GM20000 (cell line): ENCODE measurements around the gene GIPC3.
"Not testable (repeated sequence)": the region's sequence is repeated elsewhere in the genome, so short reads cannot be mapped to it uniquely, and the experiment has no call there.

Source experiments
- DNase-seq: peaks from one replicate; pipeline ENCODE4 v3.0.0; 2012; ENCODE audit warnings: low spot score
- CTCF ChIP-seq: IDR thresholded peaks from 2 replicates; pipeline ENCODE4 v1.5.1; 2012; ENCODE audit warnings: mild to moderate bottlenecking, control low read depth; ENCODE audit errors: extremely low read depth, missing control alignments

Gene GIPC3

GRCh38 chr19:3575260-3575741 is 10.0 kb upstream of the GIPC3 start:
- no peak for DNase-seq
- peak; percentile 47 for TF ChIP-seq CTCF

- DNase-seq: peak; percentile 28
These were observed 9.2 kb upstream of the GIPC3 start for GRCh38 chr19:3575949-3576673.

GRCh38 chr19:3576696-3577443 is 8.4 kb upstream of the GIPC3 start:
- no peak for TF ChIP-seq CTCF
- peak; percentile 44 for DNase-seq

More at GRCh38 chr19:3575949-3576673, 9.2 kb upstream of the GIPC3 start:
- TF ChIP-seq CTCF: no peak

- TF ChIP-seq CTCF: no peak
- peak; percentile 14 for DNase-seq
These were observed 7.4 kb upstream of the GIPC3 start for GRCh38 chr19:3577723-3578344.

GRCh38 chr19:3578390-3578789 is 6.9 kb upstream of the GIPC3 start:
- DNase-seq: no peak
- no peak for TF ChIP-seq CTCF

GRCh38 chr19:3580156-3580934 is 4.9 kb upstream of the GIPC3 start:
- no peak for TF ChIP-seq CTCF
- DNase-seq: no peak

GRCh38 chr19:3581792-3582191 is 3.5 kb upstream of the GIPC3 start:
- not testable (repeated sequence) for DNase-seq

- DNase-seq: not testable (repeated sequence)
These were observed 1.1 kb upstream of the GIPC3 start for GRCh38 chr19:3584036-3584802.
